Upper lobe of left lung (tissue), 6 donors: ENCODE data around the gene MAN1C1. TPM values are rescaled to one million over a fixed set of nuclear protein-coding genes. Genes with fewer than 3 reads are reported as not detected.

ENCODE experiments used
- ATAC-seq, 2 donors: fragments of 200-7000 bp; cut with Tn5 transposase; one replicate each; pipeline ENCODE4 v1.9.1; 2022; ENCODE audit warnings: mild to moderate bottlenecking in 2 of 2, moderate library complexity in 2 of 2; ENCODE audit not compliant: low FRiP score in 2 of 2
- DNase-seq, 2 donors: peaks; one replicate each; pipeline ENCODE4 v3.0.0-alpha.2; 2019 to 2020
- H3K27ac ChIP-seq, 4 donors: fragments of 200-600 bp; sonication (generic); one replicate each; pipeline ENCODE4 v1.5.1; 2016 to 2019
- H3K27me3 ChIP-seq, 4 donors: fragments of 200-600 bp; sonication (generic); one replicate each; pipeline ENCODE4 v1.5.1; 2017 to 2019
- H3K36me3 ChIP-seq, 4 donors: fragments of 200-600 bp; sonication (generic); one replicate each; pipeline ENCODE4 v1.5.1; 2016 to 2019
- H3K4me1 ChIP-seq, 4 donors: fragments of 200-600 bp; sonication (generic); one replicate each; pipeline ENCODE4 v1.5.1; 2018 to 2019
- H3K4me3 ChIP-seq, 4 donors: fragments of 200-600 bp; sonication (generic); one replicate each; pipeline ENCODE4 v1.5.1; 2017 to 2019; ENCODE audit warnings: mild to moderate bottlenecking in 2 of 4, moderate library complexity in 1 of 4
- H3K9me3 ChIP-seq, 4 donors: fragments of 200-600 bp; sonication (generic); one replicate each; pipeline ENCODE4 v1.5.1; 2018 to 2019
- CTCF ChIP-seq, 6 experiments: fragments of 450-650 bp in 4 of 6; fragments of 200-600 bp in 2 of 6; sonication (generic) in 2 of 6; IDR thresholded peaks; one replicate each; pipeline ENCODE4 v1.5.1; 2016 to 2019; ENCODE audit warnings: antibody characterized with exemption in 6 of 6
- EP300 ChIP-seq, 4 donors: sonication (generic); formaldehyde crosslinking; IDR thresholded peaks; one replicate each; pipeline ENCODE4 v1.5.1; 2017; ENCODE audit warnings: antibody characterized with exemption in 4 of 4, control low read depth in 2 of 4
- POLR2A ChIP-seq, 4 donors: fragments of 450-650 bp; IDR thresholded peaks; one replicate each; pipeline ENCODE4 v1.5.1; 2016 to 2017; ENCODE audit warnings: antibody characterized with exemption in 4 of 4, mild to moderate bottlenecking in 2 of 4
- POLR2AphosphoS5 ChIP-seq, 2 donors: sonication (generic); formaldehyde crosslinking; IDR thresholded peaks; one replicate each; pipeline ENCODE4 v1.5.1; 2017; ENCODE audit warnings: antibody characterized with exemption in 2 of 2
- WGBS, 2 donors: methylation state at CpG; one replicate each; pipeline ENCODE4 v1.1.5; 2017 to 2018; 5-methylcytosine and 5-hydroxymethylcytosine counted together
- total RNA-seq, 6 donors: library from RNA; depleted of rRNA in 4 of 6; stranded (reverse); fragments of >200 nt in 4 of 6; gene quantifications; one replicate each; pipeline versions ENCODE4 v1.1.0 to v1.2.1, GENCODE V29; 2016 to 2021
- donor health status: DM: no; HTN: no; CAD: no; lungs with moderate emphysema.
- donor health status: DM: no; HTN: yes; CAD: no; lungs with severe emphysema.

The MAN1C1 gene
- total RNA-seq, 6 donors from 2014 or later, result 5.3 to 32.5 (median 16.2) TPM

- 89 to 92% methylated on average over 4 of the region's 4 CpGs for WGBS, 2 donors
- DNase-seq (no peak), ATAC-seq (no peak)
- no peaks in the 10 kb centered on the region for H3K9me3 ChIP-seq
- no peaks in the 10 kb centered on the region for H3K27me3 ChIP-seq
- no peak overlapping the region for H3K4me3 ChIP-seq
- H3K36me3 ChIP-seq, result no peaks in the 10 kb centered on the region
- no peak overlapping the region for H3K27ac ChIP-seq
- no peak for TF ChIP-seq CTCF (IDR thresholded peaks at IDR 0.05)
- no peak for TF ChIP-seq EP300 (IDR thresholded peaks at IDR 0.05)
- no peak for TF ChIP-seq POLR2AphosphoS5 (IDR thresholded peaks at IDR 0.05)
- TF ChIP-seq POLR2A (IDR thresholded peaks at IDR 0.05), result no peak
- peaks cover 0 to under 1% (median 0%) of the 10 kb centered on the region in 4 donors for H3K4me1 ChIP-seq
Observed at GRCh38 chr1:25669781-25670567, 53.4 kb downstream of the MAN1C1 start.

GRCh38 chr1:25671929-25672328, 55.3 kb downstream of the MAN1C1 start:
- no peaks in the 10 kb centered on the region for H3K36me3 ChIP-seq
- WGBS, 2 donors, result 83 to 95% methylated on average over 3 of the region's 3 CpGs
- TF ChIP-seq CTCF (IDR thresholded peaks at IDR 0.05) (no peak), POLR2AphosphoS5 (IDR thresholded peaks at IDR 0.05) (no peak), POLR2A (IDR thresholded peaks at IDR 0.05) (no peak), EP300 (IDR thresholded peaks at IDR 0.05) (no peak)
- ATAC-seq (no peak), DNase-seq (no peak)
- peaks cover 8 to 9% (median 8%) of the 10 kb centered on the region in 4 donors for H3K4me1 ChIP-seq
- H3K27me3 ChIP-seq, result no peaks in the 10 kb centered on the region
- no peak overlapping the region for H3K27ac ChIP-seq
- H3K4me3 ChIP-seq, result no peak overlapping the region
- no peaks in the 10 kb centered on the region for H3K9me3 ChIP-seq

- no peaks in the 10 kb centered on the region for H3K9me3 ChIP-seq
Observed at GRCh38 chr1:25672763-25673409, 56.3 kb downstream of the MAN1C1 start.

GRCh38 chr1:25673456-25673855, 56.9 kb downstream of the MAN1C1 start:
- DNase-seq, result no peak
- ATAC-seq, result no peak
- H3K27ac ChIP-seq, result no peak overlapping the region
- no peaks in the 10 kb centered on the region for H3K27me3 ChIP-seq
- H3K4me1 ChIP-seq, result peaks cover 9 to 13% (median 11%) of the 10 kb centered on the region in 4 donors
- 90 to 98% methylated on average over 3 of the region's 3 CpGs for WGBS, 2 donors
- H3K4me3 ChIP-seq, result no peak overlapping the region
- H3K36me3 ChIP-seq, result no peaks in the 10 kb centered on the region
- TF ChIP-seq CTCF (IDR thresholded peaks at IDR 0.05), result no peak
- TF ChIP-seq POLR2A (IDR thresholded peaks at IDR 0.05), result no peak
- TF ChIP-seq POLR2AphosphoS5 (IDR thresholded peaks at IDR 0.05), result no peak
- TF ChIP-seq EP300 (IDR thresholded peaks at IDR 0.05), result no peak
- H3K9me3 ChIP-seq, result no peaks in the 10 kb centered on the region

More at GRCh38 chr1:25672763-25673409, 56.3 kb downstream of the MAN1C1 start:
- no peaks in the 10 kb centered on the region for H3K27me3 ChIP-seq
- WGBS, 2 donors, result 86 to 93% methylated on average over 13 of the region's 13 CpGs
- no peak for ATAC-seq
- TF ChIP-seq CTCF (IDR thresholded peaks at IDR 0.05), result no peak
- TF ChIP-seq POLR2A (IDR thresholded peaks at IDR 0.05), result no peak
- no peak for TF ChIP-seq POLR2AphosphoS5 (IDR thresholded peaks at IDR 0.05)
- no peak for TF ChIP-seq EP300 (IDR thresholded peaks at IDR 0.05)
- H3K4me1 ChIP-seq, result peaks cover 9 to 13% (median 11%) of the 10 kb centered on the region in 4 donors
- H3K27ac ChIP-seq, result no peak overlapping the region
- H3K36me3 ChIP-seq, result no peaks in the 10 kb centered on the region
- H3K4me3 ChIP-seq, result no peak overlapping the region
- no peak for DNase-seq
